ENCODE measurements around the gene CPVL. TPM values are rescaled to one million over a fixed set of nuclear protein-coding genes. Genes with fewer than 3 reads are reported as not detected.

Gene CPVL
- total RNA-seq, 1 donor, result 0.36 TPM

- Histone ChIP-seq H3K9me3 (ENCODE audit: low read depth, low read length) (no peaks in the 10 kb centered on the region), H3K27me3 (ENCODE audit: insufficient read depth, low read length) (peaks cover 7% of the 10 kb centered on the region), H4K20me1 (ENCODE audit: insufficient read depth, low read length) (no peaks in the 10 kb centered on the region), H3K4me2 (ENCODE audit: insufficient read depth, low read length) (no peak overlapping the region), H3K79me2 (ENCODE audit: insufficient read depth, low read length) (no peaks in the 10 kb centered on the region), H2AFZ (ENCODE audit: low read length) (no peak overlapping the region), H3K4me1 (ENCODE audit: insufficient read depth, low read length) (peaks cover 39% of the 10 kb centered on the region), H3K4me3 (ENCODE audit: insufficient read depth, low read length) (no peak overlapping the region), H3K36me3 (ENCODE audit: insufficient read depth, low read length) (no peaks in the 10 kb centered on the region), H3K27ac (ENCODE audit: low read depth, low read length) (no peak overlapping the region)
- TF ChIP-seq CTCF (IDR thresholded peaks at IDR 0.05; ENCODE audit: extremely low read depth, low read depth, low read length), result no peak
- no peak for DNase-seq (ENCODE audit: insufficient read length, low spot score, missing footprints)
Observed at GRCh38 chr7:28988091-28988490, 158.2 kb downstream of the CPVL start.

GRCh38 chr7:28986765-28987110 lies 159.6 kb downstream of the CPVL start:
- Histone ChIP-seq H3K36me3 (ENCODE audit: insufficient read depth, low read length) (no peaks in the 10 kb centered on the region), H3K27ac (ENCODE audit: low read depth, low read length) (no peak overlapping the region), H3K27me3 (ENCODE audit: insufficient read depth, low read length) (no peaks in the 10 kb centered on the region), H3K4me1 (ENCODE audit: insufficient read depth, low read length) (peaks cover 39% of the 10 kb centered on the region), H3K79me2 (ENCODE audit: insufficient read depth, low read length) (no peaks in the 10 kb centered on the region), H3K4me3 (ENCODE audit: insufficient read depth, low read length) (no peak overlapping the region), H3K9me3 (ENCODE audit: low read depth, low read length) (no peaks in the 10 kb centered on the region), H4K20me1 (ENCODE audit: insufficient read depth, low read length) (no peaks in the 10 kb centered on the region), H2AFZ (ENCODE audit: low read length) (peak overlapping the region; percentile 44), H3K4me2 (ENCODE audit: insufficient read depth, low read length) (no peak overlapping the region)
- TF ChIP-seq CTCF (IDR thresholded peaks at IDR 0.05; ENCODE audit: extremely low read depth, low read depth, low read length), result no peak
- DNase-seq (ENCODE audit: insufficient read length, low spot score, missing footprints), result no peak

- H2AFZ ChIP-seq (ENCODE audit: low read length), result peak overlapping the region; percentile 44
- no peaks in the 10 kb centered on the region for H3K36me3 ChIP-seq (ENCODE audit: insufficient read depth, low read length)
- H3K27ac ChIP-seq (ENCODE audit: low read depth, low read length), result no peak overlapping the region
- no peaks in the 10 kb centered on the region for H4K20me1 ChIP-seq (ENCODE audit: insufficient read depth, low read length)
- no peaks in the 10 kb centered on the region for H3K79me2 ChIP-seq (ENCODE audit: insufficient read depth, low read length)
- peaks cover 39% of the 10 kb centered on the region for H3K4me1 ChIP-seq (ENCODE audit: insufficient read depth, low read length)
- no peaks in the 10 kb centered on the region for H3K9me3 ChIP-seq (ENCODE audit: low read depth, low read length)
- TF ChIP-seq CTCF (IDR thresholded peaks at IDR 0.05; ENCODE audit: extremely low read depth, low read depth, low read length), result no peak
- H3K27me3 ChIP-seq (ENCODE audit: insufficient read depth, low read length), result no peaks in the 10 kb centered on the region
- H3K4me3 ChIP-seq (ENCODE audit: insufficient read depth, low read length), result no peak overlapping the region
- DNase-seq (ENCODE audit: insufficient read length, low spot score, missing footprints), result no peak
- H3K4me2 ChIP-seq (ENCODE audit: insufficient read depth, low read length), result no peak overlapping the region
Observed at GRCh38 chr7:28986028-28986764, 160.1 kb downstream of the CPVL start.

- H3K4me1 ChIP-seq (ENCODE audit: insufficient read depth, low read length), result peaks cover 29% of the 10 kb centered on the region
- H3K27ac ChIP-seq (ENCODE audit: low read depth, low read length), result peak overlapping the region; percentile 37
- peak; percentile 89 for DNase-seq (ENCODE audit: insufficient read length, low spot score, missing footprints)
- H3K9me3 ChIP-seq (ENCODE audit: low read depth, low read length), result no peaks in the 10 kb centered on the region
- no peak overlapping the region for H3K4me3 ChIP-seq (ENCODE audit: insufficient read depth, low read length)
- no peaks in the 10 kb centered on the region for H4K20me1 ChIP-seq (ENCODE audit: insufficient read depth, low read length)
- H2AFZ ChIP-seq (ENCODE audit: low read length), result peak overlapping the region; percentile 45
- H3K36me3 ChIP-seq (ENCODE audit: insufficient read depth, low read length), result no peaks in the 10 kb centered on the region
- no peak for TF ChIP-seq CTCF (IDR thresholded peaks at IDR 0.05; ENCODE audit: extremely low read depth, low read depth, low read length)
- no peaks in the 10 kb centered on the region for H3K27me3 ChIP-seq (ENCODE audit: insufficient read depth, low read length)
- no peak overlapping the region for H3K4me2 ChIP-seq (ENCODE audit: insufficient read depth, low read length)
- no peaks in the 10 kb centered on the region for H3K79me2 ChIP-seq (ENCODE audit: insufficient read depth, low read length)
Observed at GRCh38 chr7:28984631-28985030, 161.7 kb downstream of the CPVL start.

All from osteoblast (primary cell).